ENCODE measurements around the gene GSTK1.

The GSTK1 gene

GRCh38 chr7:143239813-143240212 is 23.4 kb upstream of the GSTK1 start:
- H3K27ac ChIP-seq: no peak overlapping the region
- TF ChIP-seq ZFX (IDR thresholded peaks at IDR 0.05) (no peak), CTCF (conservative IDR thresholded peaks at IDR 0.05) (no peak)

- no peak for TF ChIP-seq ZFX (IDR thresholded peaks at IDR 0.05)
- TF ChIP-seq CTCF (conservative IDR thresholded peaks at IDR 0.05): peak; percentile 99
- no peak overlapping the region for H3K27ac ChIP-seq
Observed at GRCh38 chr7:143240291-143241168, 22.7 kb upstream of the GSTK1 start.

GRCh38 chr7:143242306-143242705 is 20.9 kb upstream of the GSTK1 start:
- no peak overlapping the region for H3K27ac ChIP-seq
- TF ChIP-seq ZFX (IDR thresholded peaks at IDR 0.05) (no peak), CTCF (conservative IDR thresholded peaks at IDR 0.05) (no peak)

- TF ChIP-seq ZFX (IDR thresholded peaks at IDR 0.05): no peak
- TF ChIP-seq CTCF (conservative IDR thresholded peaks at IDR 0.05): no peak
- no peak overlapping the region for H3K27ac ChIP-seq
Observed at GRCh38 chr7:143243111-143243510, 20.1 kb upstream of the GSTK1 start.

GRCh38 chr7:143243614-143244013 is 19.6 kb upstream of the GSTK1 start:
- TF ChIP-seq ZFX (IDR thresholded peaks at IDR 0.05) (no peak), CTCF (conservative IDR thresholded peaks at IDR 0.05) (no peak)
- peak overlapping the region; percentile 55; the same call in 1 of the 2 replicates for H3K27ac ChIP-seq

- TF ChIP-seq CTCF (conservative IDR thresholded peaks at IDR 0.05) (no peak), ZFX (IDR thresholded peaks at IDR 0.05) (no peak)
- no peak overlapping the region for H3K27ac ChIP-seq
Observed at GRCh38 chr7:143244321-143244720, 18.9 kb upstream of the GSTK1 start.

GRCh38 chr7:143245123-143245522 is 18.1 kb upstream of the GSTK1 start:
- peak overlapping the region; percentile 30; the same call in 1 of the 2 replicates for H3K27ac ChIP-seq
- TF ChIP-seq ZFX (IDR thresholded peaks at IDR 0.05) (no peak), CTCF (conservative IDR thresholded peaks at IDR 0.05) (no peak)

All from C4-2B (cell line).